ENCODE measurements around the gene SPRR2F. TPM values are rescaled to one million over a fixed set of nuclear protein-coding genes. Genes with fewer than 3 reads are reported as not detected.
"Not testable (repeated sequence)": the region's sequence is repeated elsewhere in the genome, so short reads cannot be mapped to it uniquely, and the experiment has no call there.

Gene SPRR2F
- total RNA-seq, 1 donor from 2014 or later: not detected

DNA sequence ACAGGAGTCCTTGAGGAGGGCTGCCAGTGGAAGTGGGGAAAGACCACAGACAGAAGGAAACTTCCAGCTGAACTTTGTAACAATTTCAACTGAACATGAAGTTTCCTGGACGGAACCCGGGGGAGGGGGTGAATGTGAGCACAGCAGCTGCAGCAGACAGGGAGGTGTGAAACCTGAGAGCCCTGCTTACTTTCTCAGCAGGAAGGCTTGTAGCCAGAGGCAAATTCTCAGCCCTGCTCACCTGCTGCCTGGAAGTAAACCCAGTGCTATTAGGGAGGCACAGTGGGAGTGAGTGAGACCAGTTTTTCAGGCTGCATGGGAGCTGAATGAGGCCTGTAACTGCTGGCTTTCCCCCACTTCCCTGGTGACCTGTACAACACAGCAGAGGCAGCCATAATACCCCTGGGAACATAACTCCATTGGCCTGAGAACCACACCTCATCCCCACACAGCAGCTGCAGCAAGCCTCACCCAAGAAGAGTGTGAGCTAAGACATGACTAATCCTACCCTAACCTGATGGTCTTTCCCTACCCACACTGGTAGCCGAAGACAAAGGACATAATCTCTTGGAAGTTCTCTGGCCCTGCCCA is 9.6 kb upstream of the SPRR2F start:
- no peaks in the 10 kb centered on the region for H3K4me1 Mint-ChIP-seq (ENCODE audit: low read depth)
- H3K4me3 Mint-ChIP-seq (ENCODE audit: unreplicated experiment): no peak overlapping the region
- no peak for DNase-seq (ENCODE audit: low spot score)
- H3K27ac Mint-ChIP-seq (ENCODE audit: unreplicated experiment): no peak overlapping the region
- peaks cover 12% of the 10 kb centered on the region for H3K9me3 Mint-ChIP-seq (ENCODE audit: low read depth)
- peaks cover 3% of the 10 kb centered on the region for H3K27me3 Mint-ChIP-seq (ENCODE audit: low read depth)
- H3K36me3 Mint-ChIP-seq (ENCODE audit: low read depth): no peaks in the 10 kb centered on the region
- TF ChIP-seq, protein P1, sequence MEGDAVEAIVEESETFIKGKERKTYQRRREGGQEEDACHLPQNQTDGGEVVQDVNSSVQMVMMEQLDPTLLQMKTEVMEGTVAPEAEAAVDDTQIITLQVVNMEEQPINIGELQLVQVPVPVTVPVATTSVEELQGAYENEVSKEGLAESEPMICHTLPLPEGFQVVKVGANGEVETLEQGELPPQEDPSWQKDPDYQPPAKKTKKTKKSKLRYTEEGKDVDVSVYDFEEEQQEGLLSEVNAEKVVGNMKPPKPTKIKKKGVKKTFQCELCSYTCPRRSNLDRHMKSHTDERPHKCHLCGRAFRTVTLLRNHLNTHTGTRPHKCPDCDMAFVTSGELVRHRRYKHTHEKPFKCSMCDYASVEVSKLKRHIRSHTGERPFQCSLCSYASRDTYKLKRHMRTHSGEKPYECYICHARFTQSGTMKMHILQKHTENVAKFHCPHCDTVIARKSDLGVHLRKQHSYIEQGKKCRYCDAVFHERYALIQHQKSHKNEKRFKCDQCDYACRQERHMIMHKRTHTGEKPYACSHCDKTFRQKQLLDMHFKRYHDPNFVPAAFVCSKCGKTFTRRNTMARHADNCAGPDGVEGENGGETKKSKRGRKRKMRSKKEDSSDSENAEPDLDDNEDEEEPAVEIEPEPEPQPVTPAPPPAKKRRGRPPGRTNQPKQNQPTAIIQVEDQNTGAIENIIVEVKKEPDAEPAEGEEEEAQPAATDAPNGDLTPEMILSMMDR (IDR thresholded peaks at IDR 0.05): no peak

- peaks cover 12% of the 10 kb centered on the region for H3K9me3 Mint-ChIP-seq (ENCODE audit: low read depth)
- no peaks in the 10 kb centered on the region for H3K36me3 Mint-ChIP-seq (ENCODE audit: low read depth)
Observed at GRCh38 chr1:153120945-153121344, 7.6 kb upstream of the SPRR2F start.

DNA sequence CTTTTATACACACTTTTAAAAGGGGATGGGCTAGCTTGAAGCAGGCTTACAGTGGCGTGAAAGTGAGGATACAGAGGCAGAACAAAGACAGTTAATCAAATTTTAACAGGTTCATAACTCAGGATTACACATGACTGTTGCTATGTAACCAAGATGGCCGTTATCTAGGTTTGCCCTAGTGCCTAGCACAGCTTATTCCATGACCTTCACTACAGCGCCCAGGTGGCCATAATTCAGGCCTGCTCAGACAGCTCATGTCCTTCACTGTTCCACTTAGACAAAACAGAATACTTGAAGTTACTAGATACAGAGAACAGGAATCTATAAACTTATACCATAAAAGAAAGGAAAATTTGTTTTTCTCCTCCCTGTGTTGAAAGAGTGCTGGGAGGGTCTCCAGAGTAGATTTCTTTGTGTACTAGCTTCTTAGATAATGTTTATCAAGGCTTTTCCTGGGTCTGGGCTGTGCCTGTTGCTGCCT is 6.2 kb upstream of the SPRR2F start:
- H3K9me3 Mint-ChIP-seq (ENCODE audit: low read depth): no peaks in the 10 kb centered on the region
- no peaks in the 10 kb centered on the region for H3K4me1 Mint-ChIP-seq (ENCODE audit: low read depth)
- no peak for DNase-seq (ENCODE audit: low spot score)
- H3K4me3 Mint-ChIP-seq (ENCODE audit: unreplicated experiment): no peak overlapping the region
- no peak overlapping the region for H3K27ac Mint-ChIP-seq (ENCODE audit: unreplicated experiment)
- no peaks in the 10 kb centered on the region for H3K36me3 Mint-ChIP-seq (ENCODE audit: low read depth)
- peaks cover 3% of the 10 kb centered on the region for H3K27me3 Mint-ChIP-seq (ENCODE audit: low read depth)
- TF ChIP-seq, protein P1 (IDR thresholded peaks at IDR 0.05): no peak

More at GRCh38 chr1:153120945-153121344, 7.6 kb upstream of the SPRR2F start:
- Mint-ChIP-seq H3K27ac (ENCODE audit: unreplicated experiment) (no peak overlapping the region), H3K4me3 (ENCODE audit: unreplicated experiment) (no peak overlapping the region), H3K4me1 (ENCODE audit: low read depth) (no peaks in the 10 kb centered on the region), H3K27me3 (ENCODE audit: low read depth) (peaks cover 3% of the 10 kb centered on the region)
- no peak for DNase-seq (ENCODE audit: low spot score)
- TF ChIP-seq, protein P1 (IDR thresholded peaks at IDR 0.05): no peak

GRCh38 chr1:153115264-153115663 is 1.9 kb upstream of the SPRR2F start:
- not testable (repeated sequence) for H3K27me3 Mint-ChIP-seq (ENCODE audit: low read depth); H3K9me3 Mint-ChIP-seq (ENCODE audit: low read depth); H3K27ac Mint-ChIP-seq (ENCODE audit: unreplicated experiment); DNase-seq (ENCODE audit: low spot score); H3K36me3 Mint-ChIP-seq (ENCODE audit: low read depth); H3K4me1 Mint-ChIP-seq (ENCODE audit: low read depth); H3K4me3 Mint-ChIP-seq (ENCODE audit: unreplicated experiment)

- H3K27me3 Mint-ChIP-seq (ENCODE audit: low read depth); DNase-seq (ENCODE audit: low spot score); H3K9me3 Mint-ChIP-seq (ENCODE audit: low read depth); H3K4me1 Mint-ChIP-seq (ENCODE audit: low read depth); H3K36me3 Mint-ChIP-seq (ENCODE audit: low read depth); H3K27ac Mint-ChIP-seq (ENCODE audit: unreplicated experiment); H3K4me3 Mint-ChIP-seq (ENCODE audit: unreplicated experiment): not testable (repeated sequence)
Observed at GRCh38 chr1:153112454-153112853, 862 bp downstream of the SPRR2F start.

GRCh38 chr1:153100245-153100644 is 13.1 kb downstream of the SPRR2F start:
- Mint-ChIP-seq H3K9me3 (ENCODE audit: low read depth) (peaks cover 6% of the 10 kb centered on the region), H3K36me3 (ENCODE audit: low read depth) (no peaks in the 10 kb centered on the region), H3K4me1 (ENCODE audit: low read depth) (no peaks in the 10 kb centered on the region), H3K4me3 (ENCODE audit: unreplicated experiment) (no peak overlapping the region), H3K27ac (ENCODE audit: unreplicated experiment) (no peak overlapping the region), H3K27me3 (ENCODE audit: low read depth) (no peaks in the 10 kb centered on the region)
- DNase-seq (ENCODE audit: low spot score): no peak
- TF ChIP-seq, protein P1 (IDR thresholded peaks at IDR 0.05): no peak
